Measurements from ENCODE around the gene PRKCA. TPM values are rescaled to one million over a fixed set of nuclear protein-coding genes. Genes with fewer than 3 reads are reported as not detected.

The PRKCA gene
- total and polyA plus RNA-seq, 2 donors (not counting 3 experiments of a cell fraction or from before 2014, with no cell fraction given): 7.5 to 34.2 TPM

DNA sequence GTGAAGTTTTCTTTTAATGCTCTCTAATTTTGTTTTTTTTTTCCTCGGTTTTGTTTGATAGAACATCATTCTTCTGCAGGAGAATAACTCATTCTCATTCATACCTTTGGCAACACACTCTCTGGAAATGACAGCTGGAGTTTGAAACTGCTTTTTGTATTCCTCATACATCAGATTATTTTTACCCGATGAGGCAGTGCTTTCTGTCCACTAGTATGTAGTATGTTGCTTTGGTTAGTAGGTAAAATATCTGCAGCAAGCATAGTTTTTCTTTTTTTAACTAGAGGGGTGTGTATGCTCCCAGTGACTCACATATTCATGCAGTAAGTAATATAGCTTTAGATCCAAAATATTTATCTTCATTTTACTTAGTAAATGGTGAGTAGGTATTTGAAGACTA is 6.4 kb downstream of the PRKCA start:
- dilution Hi-C loops (cut with MboI; ENCODE audit: extremely low pct_ligation_motif_present, low sequenced_read_pairs): no loop called here
- Histone ChIP-seq H3K4me3 (replicated peaks in 1 of 3; ENCODE audit: insufficient read depth in 1 of 3, low read depth in 1 of 3, low read length in 3 of 3) (no peak overlapping the region), H3K4me2 (ENCODE audit: insufficient read depth, low read length) (no peak overlapping the region), H3K4me1 (ENCODE audit: control insufficient read depth, extremely low read depth, insufficient read depth, low read length) (peaks cover 18% of the 10 kb centered on the region), H3K27me3 (ENCODE audit: control insufficient read depth in 2 of 2, insufficient read depth in 2 of 2, low read length in 2 of 2) (no peaks in the 10 kb centered on the region), H4K20me1 (replicated peaks; ENCODE audit: control insufficient read depth, extremely low read depth, insufficient read depth, low read length) (no peaks in the 10 kb centered on the region), H3K9ac (replicated peaks; ENCODE audit: extremely low read depth, insufficient read depth, low read length) (no peak overlapping the region), H2AFZ (ENCODE audit: low read depth, low read length) (no peak overlapping the region), H3K36me3 (ENCODE audit: control insufficient read depth in 2 of 2, extremely low read depth in 1 of 2, insufficient read depth in 2 of 2, low read length in 2 of 2) (no peaks in the 10 kb centered on the region), H3K9me3 (replicated peaks; ENCODE audit: control insufficient read depth, insufficient read depth, low read length) (no peaks in the 10 kb centered on the region), H3K27ac (ENCODE audit: insufficient read depth, low read depth, low read length) (no peak overlapping the region), H3K9me1 (replicated peaks; ENCODE audit: control insufficient read depth, extremely low read depth, insufficient read depth, low read length) (no peaks in the 10 kb centered on the region), H3K79me2 (ENCODE audit: control insufficient read depth, insufficient read depth, low read length) (peaks cover 26% of the 10 kb centered on the region)
- intact Hi-C loops (cut with micrococcal nuclease): loop anchor here (5.0 kb wide), 2 partner anchors 38 to 113 kb away; no protein-coding TSS in a partner anchor
- POLR2A ChIA-PET: no interaction called here
- no peak for DNase-seq (ENCODE audit: low read depth, low spot score)
- no peak for TF ChIP-seq EZH2 (IDR thresholded peaks at IDR 0.05; ENCODE audit: borderline replicate concordance, low read depth, low read length, severe bottlenecking)
- TF ChIP-seq, protein P1, sequence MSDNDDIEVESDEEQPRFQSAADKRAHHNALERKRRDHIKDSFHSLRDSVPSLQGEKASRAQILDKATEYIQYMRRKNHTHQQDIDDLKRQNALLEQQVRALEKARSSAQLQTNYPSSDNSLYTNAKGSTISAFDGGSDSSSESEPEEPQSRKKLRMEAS (IDR thresholded peaks at IDR 0.05; ENCODE audit: insufficient read depth, insufficient read length): no peak
- TF ChIP-seq FOS (IDR thresholded peaks at IDR 0.05; ENCODE audit: borderline replicate concordance, insufficient read depth, low read length): no peak
- no peak for TF ChIP-seq MYC (IDR thresholded peaks at IDR 0.05; ENCODE audit: low read depth, low read length)
- TF ChIP-seq POLR2A (IDR thresholded peaks at IDR 0.05; ENCODE audit: low read depth, low read length): no peak
- TF ChIP-seq POLR2AphosphoS5 (IDR thresholded peaks at IDR 0.05; ENCODE audit: insufficient read depth, low read depth, low read length): no peak
- TF ChIP-seq, protein P2, sequence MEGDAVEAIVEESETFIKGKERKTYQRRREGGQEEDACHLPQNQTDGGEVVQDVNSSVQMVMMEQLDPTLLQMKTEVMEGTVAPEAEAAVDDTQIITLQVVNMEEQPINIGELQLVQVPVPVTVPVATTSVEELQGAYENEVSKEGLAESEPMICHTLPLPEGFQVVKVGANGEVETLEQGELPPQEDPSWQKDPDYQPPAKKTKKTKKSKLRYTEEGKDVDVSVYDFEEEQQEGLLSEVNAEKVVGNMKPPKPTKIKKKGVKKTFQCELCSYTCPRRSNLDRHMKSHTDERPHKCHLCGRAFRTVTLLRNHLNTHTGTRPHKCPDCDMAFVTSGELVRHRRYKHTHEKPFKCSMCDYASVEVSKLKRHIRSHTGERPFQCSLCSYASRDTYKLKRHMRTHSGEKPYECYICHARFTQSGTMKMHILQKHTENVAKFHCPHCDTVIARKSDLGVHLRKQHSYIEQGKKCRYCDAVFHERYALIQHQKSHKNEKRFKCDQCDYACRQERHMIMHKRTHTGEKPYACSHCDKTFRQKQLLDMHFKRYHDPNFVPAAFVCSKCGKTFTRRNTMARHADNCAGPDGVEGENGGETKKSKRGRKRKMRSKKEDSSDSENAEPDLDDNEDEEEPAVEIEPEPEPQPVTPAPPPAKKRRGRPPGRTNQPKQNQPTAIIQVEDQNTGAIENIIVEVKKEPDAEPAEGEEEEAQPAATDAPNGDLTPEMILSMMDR (IDR thresholded peaks at IDR 0.05; ENCODE audit: extremely low read depth in 1 of 2, insufficient read depth in 1 of 2, low read depth in 1 of 2, low read length in 2 of 2): no peak
- no peak for TF ChIP-seq GATA2 (IDR thresholded peaks at IDR 0.05; ENCODE audit: insufficient read depth, insufficient read length, low read depth, low read length)
- no peak for TF ChIP-seq JUN (IDR thresholded peaks at IDR 0.05; ENCODE audit: borderline replicate concordance, insufficient read depth, insufficient read length, low read depth)
- no peak for FAIRE-seq
- CTCF ChIA-PET: no interaction called here
- BruUV-seq (replicated peaks): no TSS peak

Measured in endothelial cell of umbilical vein (primary cell).